Adrenal gland (tissue), 5 donors: ENCODE measurements around the gene PIK3IP1.

Experiments used
- CTCF ChIP-seq, 6 experiments: fragments of 450-650 bp in 4 of 6; fragments of 200-600 bp in 2 of 6; sonication (generic) in 1 of 6; IDR thresholded peaks; 1 replicate in 5 of 6; 2 replicates in 1 of 6; pipeline versions ENCODE4 v1.5.1 to v1.8.0; 2016 to 2021; ENCODE audit warnings: antibody characterized with exemption in 6 of 6, mild to moderate bottlenecking in 2 of 6, moderate library complexity in 1 of 6
- POLR2A ChIP-seq, 2 donors: fragments of 450-650 bp; IDR thresholded peaks; one replicate each; pipeline ENCODE4 v1.6.1; 2017; ENCODE audit warnings: antibody characterized with exemption in 2 of 2, mild to moderate bottlenecking in 2 of 2, moderate library complexity in 1 of 2
- donor health status: DM: no; HTN: no; CAD: no.

- no peak for TF ChIP-seq POLR2A (IDR thresholded peaks at IDR 0.05)
- no peak for TF ChIP-seq CTCF (IDR thresholded peaks at IDR 0.05)
Observed at GRCh38 chr22:31241200-31241599, 51.1 kb downstream of the PIK3IP1 start.
